Endothelial cell of umbilical vein (primary cell): Measurements from ENCODE around the gene KHDC3L. TPM values are rescaled to one million over a fixed set of nuclear protein-coding genes. Genes with fewer than 3 reads are reported as not detected.
"Not testable (repeated sequence)": the region's sequence is repeated elsewhere in the genome, so short reads cannot be mapped to it uniquely, and the experiment has no call there.

Experiments used
- BruUV-seq: library from RNA; stranded (reverse); fragments of 400-500 nt; replicated peaks from 2 replicates; lab custom pipeline; 2021; lab: Mats Ljungman, UMichigan
- CTCF ChIA-PET: fragments of 300-600, 350-600 bp; sonication (Branson Sonifier 250); formaldehyde crosslinking; loops from one replicate; lab custom pipeline; 2021; ENCODE audit warnings: antibody characterized with exemption, inconsistent platforms; lab: Charles Lee
- POLR2A ChIA-PET: fragments of 300-600, 350-600 bp; sonication (Branson Sonifier 250); formaldehyde crosslinking; loops from one replicate; lab custom pipeline; 2021; ENCODE audit warnings: antibody characterized with exemption, inconsistent platforms; lab: Charles Lee
- DNase-seq: peaks from one replicate; pipeline ENCODE4 v3.0.0-alpha.2; 2011; ENCODE audit warnings: low read depth, low spot score
- FAIRE-seq: peaks from 2 replicates; lab custom pipeline; 2011; peaks lifted over from hg19 to GRCh38; lab: Jason Lieb, UNC
- H2AFZ ChIP-seq: 2 replicates; pipeline ENCODE4 v1.6.0; 2012; ENCODE audit warnings: low read depth, low read length, control low read depth, inconsistent platforms
- H3K27ac ChIP-seq: 2 replicates; pipeline ENCODE4 v1.5.1; 2011; ENCODE audit warnings: low read depth, mild to moderate bottlenecking, control low read depth, low read length, moderate library complexity; ENCODE audit not compliant: insufficient read depth
- H3K27me3 ChIP-seq, 2 experiments: 2 replicates each; pipeline versions ENCODE4 v1.6.0 to v1.6.1; 2011; ENCODE audit warnings: low read length in 2 of 2, mixed read lengths in 1 of 2; ENCODE audit not compliant: control insufficient read depth in 2 of 2, insufficient read depth in 2 of 2
- H3K36me3 ChIP-seq, 2 experiments: 2 replicates in 1 of 2; 3 replicates in 1 of 2; pipeline ENCODE4 v1.5.1; 2011; ENCODE audit warnings: low read length in 2 of 2, mild to moderate bottlenecking in 1 of 2, moderate library complexity in 1 of 2; ENCODE audit not compliant: control insufficient read depth in 2 of 2, insufficient read depth in 2 of 2; ENCODE audit errors: extremely low read depth in 1 of 2
- H3K4me1 ChIP-seq: 3 replicates; pipeline ENCODE4 v1.5.1; 2011; ENCODE audit warnings: mild to moderate bottlenecking, low read length; ENCODE audit not compliant: control insufficient read depth, insufficient read depth; ENCODE audit errors: extremely low read depth
- H3K4me2 ChIP-seq: 2 replicates; pipeline ENCODE4 v1.6.1; 2011; ENCODE audit warnings: low read length, control low read depth, mixed read lengths; ENCODE audit not compliant: insufficient read depth
- H3K4me3 ChIP-seq, 3 experiments: fragments of 200-600 bp in 1 of 3; sonication (generic), shearing (Covaris generic) in 1 of 3; replicated peaks in 1 of 3; 2 replicates each; pipeline ENCODE4 v1.5.1; 2011 to 2016; ENCODE audit warnings: control low read depth in 3 of 3, low read length in 3 of 3, mild to moderate bottlenecking in 2 of 3, inconsistent platforms in 1 of 3, low read depth in 1 of 3, moderate library complexity in 1 of 3; ENCODE audit not compliant: insufficient read depth in 1 of 3
- H3K79me2 ChIP-seq: 2 replicates; pipeline ENCODE4 v1.6.0; 2012; ENCODE audit warnings: low read length, inconsistent platforms; ENCODE audit not compliant: control insufficient read depth, insufficient read depth
- H3K9ac ChIP-seq: replicated peaks from 2 replicates; pipeline ENCODE3; 2011; ENCODE audit warnings: low read length, control low read depth; ENCODE audit not compliant: insufficient read depth; ENCODE audit errors: extremely low read depth
- H3K9me1 ChIP-seq: replicated peaks from 3 replicates; pipeline ENCODE4 v1.6.0; 2011; ENCODE audit warnings: mild to moderate bottlenecking, low read length; ENCODE audit not compliant: control insufficient read depth, insufficient read depth; ENCODE audit errors: extremely low read depth
- H3K9me3 ChIP-seq: replicated peaks from 2 replicates; pipeline ENCODE4 v1.5.1; 2012; ENCODE audit warnings: low read length, inconsistent platforms; ENCODE audit not compliant: control insufficient read depth, insufficient read depth
- H4K20me1 ChIP-seq: replicated peaks from 2 replicates; pipeline ENCODE3; 2011; ENCODE audit warnings: mild to moderate bottlenecking, low read length; ENCODE audit not compliant: control insufficient read depth, insufficient read depth; ENCODE audit errors: extremely low read depth
- EZH2 ChIP-seq: IDR thresholded peaks from 2 replicates; pipeline ENCODE4 v1.6.1; 2012; ENCODE audit warnings: borderline replicate concordance, low read depth, mild to moderate bottlenecking, moderate library complexity, low read length, inconsistent platforms; ENCODE audit not compliant: severe bottlenecking
- FOS ChIP-seq: IDR thresholded peaks from 2 replicates; pipeline ENCODE4 v1.6.1; 2011; ENCODE audit warnings: mild to moderate bottlenecking, low read length, moderate library complexity, borderline replicate concordance; ENCODE audit not compliant: insufficient read depth
- GATA2 ChIP-seq: IDR thresholded peaks from 2 replicates; pipeline ENCODE4 v1.7.0; 2011; ENCODE audit warnings: low read depth, mild to moderate bottlenecking, moderate library complexity, mixed read lengths, low read length; ENCODE audit not compliant: insufficient read length, insufficient read depth
- JUN ChIP-seq: IDR thresholded peaks from 2 replicates; pipeline ENCODE4 v1.6.1; 2011; ENCODE audit warnings: borderline replicate concordance, low read depth; ENCODE audit not compliant: insufficient read length, insufficient read depth
- MAX ChIP-seq: IDR thresholded peaks from 2 replicates; pipeline ENCODE4 v1.6.1; 2011; ENCODE audit not compliant: insufficient read depth, insufficient read length
- MYC ChIP-seq: IDR thresholded peaks from one replicate; pipeline ENCODE4 v1.6.1; 2011; ENCODE audit warnings: mild to moderate bottlenecking, low read depth, low read length
- POLR2A ChIP-seq: IDR thresholded peaks from 2 replicates; pipeline ENCODE4 v1.6.1; 2012; ENCODE audit warnings: low read depth, mild to moderate bottlenecking, control low read depth, low read length
- POLR2AphosphoS5 ChIP-seq: IDR thresholded peaks from 2 replicates; pipeline ENCODE4 v1.6.1; 2012; ENCODE audit warnings: low read depth, mild to moderate bottlenecking, control low read depth, low read length, moderate library complexity; ENCODE audit not compliant: insufficient read depth
- dilution Hi-C: fragments of 300-500 bp; cut with MboI; formaldehyde crosslinking; loops from one replicate; pipeline ENCODE4 v1.15.0; 2019; ENCODE audit warnings: low sequenced_read_pairs; ENCODE audit not compliant: extremely low pct_ligation_motif_present
- intact Hi-C: fragments of 100-400 bp; cut with micrococcal nuclease; formaldehyde crosslinking; loops from one replicate; pipeline ENCODE4 v1.10.0; 2022
- polyA plus RNA-seq, 4 experiments: library from polyadenylated mRNA; depleted of rRNA in 3 of 4; stranded (reverse) in 3 of 4; unstranded in 1 of 4; fragments of >200 nt; gene quantifications; 2 replicates each; pipeline versions ENCODE4 v1.2.1 to v1.2.3, GENCODE V29; 2011 to 2012; ENCODE audit warnings: missing spikeins in 1 of 4
- total RNA-seq: library from RNA; stranded (reverse); gene quantifications from 2 replicates; pipeline ENCODE4 v1.2.3, GENCODE V29; 2021
- TF ChIP-seq, protein P1 (sequence below), 2 donors: IDR thresholded peaks; 1 replicate in 1 of 2; 2 replicates in 1 of 2; pipeline ENCODE4 v1.5.1; 2011; ENCODE audit warnings: low read length in 2 of 2, mild to moderate bottlenecking in 2 of 2, moderate library complexity in 2 of 2, control low read depth in 1 of 2, inconsistent platforms in 1 of 2, low read depth in 1 of 2; ENCODE audit not compliant: insufficient read depth in 1 of 2; ENCODE audit errors: extremely low read depth in 1 of 2

Gene KHDC3L
- total and polyA plus RNA-seq, 2 donors (not counting 3 experiments of a cell fraction or from before 2014, with no cell fraction given) = not detected

DNA sequence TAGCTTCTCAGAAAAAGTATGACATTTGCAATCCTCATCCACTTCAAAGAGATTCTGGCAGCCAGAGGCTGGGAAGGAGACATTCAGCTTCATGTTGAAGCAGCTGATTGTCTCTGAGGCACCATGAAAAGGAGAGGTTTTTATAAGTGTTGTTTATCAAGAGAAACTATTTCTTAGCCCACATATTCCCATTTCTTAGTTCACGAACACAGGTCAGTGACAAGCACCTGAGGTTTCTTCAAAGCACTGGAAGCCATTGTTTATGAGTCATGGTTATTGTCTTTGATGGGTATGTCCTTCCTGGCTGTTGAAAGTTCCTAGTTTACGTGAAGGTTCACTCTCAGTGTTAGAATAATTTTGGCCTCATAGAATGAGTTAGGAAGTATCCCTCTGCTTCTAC, 29.2 kb downstream of the KHDC3L start:
- BruUV-seq = no TSS peak
- Histone ChIP-seq H3K36me3 (no peaks in the 10 kb centered on the region), H2AFZ (no peak overlapping the region), H3K4me1 (peaks cover 10% of the 10 kb centered on the region), H3K27me3 (no peaks in the 10 kb centered on the region), H3K9me3 (no peaks in the 10 kb centered on the region), H3K79me2 (no peaks in the 10 kb centered on the region), H4K20me1 (no peaks in the 10 kb centered on the region), H3K4me2 (no peak overlapping the region), H3K4me3 (no peak overlapping the region), H3K9ac (no peak overlapping the region), H3K9me1 (no peaks in the 10 kb centered on the region), H3K27ac (no peak overlapping the region)
- FAIRE-seq (no peak), DNase-seq (no peak)
- ChIA-PET POLR2A (interaction anchor here (0.5 kb wide), 1 partner anchor 61 kb away, joined by 3 read pairs; no protein-coding TSS in a partner anchor), CTCF (interaction anchor here (1.1 kb wide), 1 partner anchor 12 kb away, joined by 3 read pairs; no protein-coding TSS in a partner anchor)
- TF ChIP-seq EZH2 (no peak), FOS (no peak), MAX (no peak), POLR2AphosphoS5 (no peak), MYC (no peak), GATA2 (no peak), POLR2A (no peak), JUN (no peak)
- TF ChIP-seq, protein P1, sequence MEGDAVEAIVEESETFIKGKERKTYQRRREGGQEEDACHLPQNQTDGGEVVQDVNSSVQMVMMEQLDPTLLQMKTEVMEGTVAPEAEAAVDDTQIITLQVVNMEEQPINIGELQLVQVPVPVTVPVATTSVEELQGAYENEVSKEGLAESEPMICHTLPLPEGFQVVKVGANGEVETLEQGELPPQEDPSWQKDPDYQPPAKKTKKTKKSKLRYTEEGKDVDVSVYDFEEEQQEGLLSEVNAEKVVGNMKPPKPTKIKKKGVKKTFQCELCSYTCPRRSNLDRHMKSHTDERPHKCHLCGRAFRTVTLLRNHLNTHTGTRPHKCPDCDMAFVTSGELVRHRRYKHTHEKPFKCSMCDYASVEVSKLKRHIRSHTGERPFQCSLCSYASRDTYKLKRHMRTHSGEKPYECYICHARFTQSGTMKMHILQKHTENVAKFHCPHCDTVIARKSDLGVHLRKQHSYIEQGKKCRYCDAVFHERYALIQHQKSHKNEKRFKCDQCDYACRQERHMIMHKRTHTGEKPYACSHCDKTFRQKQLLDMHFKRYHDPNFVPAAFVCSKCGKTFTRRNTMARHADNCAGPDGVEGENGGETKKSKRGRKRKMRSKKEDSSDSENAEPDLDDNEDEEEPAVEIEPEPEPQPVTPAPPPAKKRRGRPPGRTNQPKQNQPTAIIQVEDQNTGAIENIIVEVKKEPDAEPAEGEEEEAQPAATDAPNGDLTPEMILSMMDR (IDR thresholded peaks at IDR 0.05; ENCODE audit: extremely low read depth in 1 of 2, insufficient read depth in 1 of 2, low read depth in 1 of 2, low read length in 2 of 2) = no peak
- intact Hi-C loops (no loop called here), dilution Hi-C loops (no loop called here)

GRCh38 chr6:73392188-73392587, 29.7 kb downstream of the KHDC3L start:
- H3K9me3 ChIP-seq, H3K9me1 ChIP-seq, H3K27me3 ChIP-seq, H2AFZ ChIP-seq, H3K9ac ChIP-seq, H3K79me2 ChIP-seq, dilution Hi-C loops, H3K4me2 ChIP-seq, intact Hi-C loops, DNase-seq, H4K20me1 ChIP-seq, FAIRE-seq, CTCF ChIA-PET, H3K36me3 ChIP-seq, H3K27ac ChIP-seq, H3K4me3 ChIP-seq, BruUV-seq: not testable (repeated sequence)
- peaks cover 10% of the 10 kb centered on the region for H3K4me1 ChIP-seq
- POLR2A ChIA-PET = interaction anchor here (0.5 kb wide), 1 partner anchor 61 kb away, joined by 3 read pairs; no protein-coding TSS in a partner anchor
